Loucy (cell line): ENCODE data around the gene ALDH1A2.

Source experiments
- H2AFZ ChIP-seq: fragments of 200-600 bp; sonication (generic); 2 replicates; pipeline ENCODE4 v1.6.0; 2016; ENCODE audit warnings: antibody characterized with exemption, mild to moderate bottlenecking, low read length, moderate library complexity
- H3F3A ChIP-seq: fragments of 200-600 bp; 2 replicates; pipeline ENCODE4 v1.6.0; 2016; ENCODE audit warnings: antibody characterized with exemption, low read depth, mild to moderate bottlenecking
- H3K27me3 ChIP-seq: fragments of 200-600 bp; sonication (generic); 2 replicates; pipeline ENCODE4 v1.6.1; 2014; ENCODE audit warnings: low read length, mild to moderate bottlenecking; ENCODE audit not compliant: insufficient read depth, poor library complexity, severe bottlenecking
- H3K36me3 ChIP-seq: fragments of 200-600 bp; sonication (generic); 2 replicates; pipeline ENCODE4 v1.6.1; 2016; ENCODE audit warnings: low read length; ENCODE audit not compliant: insufficient read depth
- H3K4me1 ChIP-seq: fragments of 200-600 bp; sonication (generic); 2 replicates; pipeline ENCODE4 v1.5.1; 2014; ENCODE audit warnings: low read length, mild to moderate bottlenecking; ENCODE audit not compliant: insufficient read depth, poor library complexity, severe bottlenecking
- H3K4me2 ChIP-seq: fragments of 200-600 bp; sonication (generic); 2 replicates; pipeline ENCODE4 v1.6.0; 2014; ENCODE audit warnings: antibody characterized with exemption, low read length, low read depth, mild to moderate bottlenecking; ENCODE audit not compliant: poor library complexity, severe bottlenecking
- H3K4me3 ChIP-seq: fragments of 200-600 bp; sonication (generic); 2 replicates; pipeline ENCODE4 v1.5.1; 2014; ENCODE audit warnings: low read length, mild to moderate bottlenecking, mixed read lengths; ENCODE audit not compliant: poor library complexity, severe bottlenecking
- H3K79me2 ChIP-seq: fragments of 200-600 bp; sonication (generic); 2 replicates; pipeline ENCODE4 v1.6.1; 2014; ENCODE audit warnings: low read length; ENCODE audit not compliant: insufficient read depth
- H3K9ac ChIP-seq: fragments of 200-600 bp; sonication (generic); 2 replicates; pipeline ENCODE4 v1.6.0; 2014; ENCODE audit warnings: mild to moderate bottlenecking, low read depth, low read length, moderate library complexity; ENCODE audit not compliant: poor library complexity, severe bottlenecking
- H3K9me2 ChIP-seq: fragments of 200-600 bp; sonication (generic); replicated peaks from 2 replicates; pipeline ENCODE4 v1.6.1; 2016; ENCODE audit warnings: low read depth, low read length, mixed read lengths
- H3K9me3 ChIP-seq: fragments of 200-600 bp; sonication (generic); 2 replicates; pipeline ENCODE4 v1.6.1; 2014; ENCODE audit warnings: mild to moderate bottlenecking, antibody characterized with exemption, low read length, low read depth; ENCODE audit not compliant: insufficient read depth
- H4K20me1 ChIP-seq: fragments of 200-600 bp; sonication (generic); 2 replicates; pipeline ENCODE4 v1.6.0; 2014; ENCODE audit warnings: antibody characterized with exemption, low read length, mild to moderate bottlenecking; ENCODE audit not compliant: insufficient read depth, poor library complexity, severe bottlenecking
- CTCF ChIP-seq: fragments of 200-600 bp; sonication (generic); conservative IDR thresholded peaks from 2 replicates; pipeline ENCODE4 v1.5.1; 2014; ENCODE audit warnings: mild to moderate bottlenecking, antibody characterized with exemption, low read length
- EZH2phosphoT487 ChIP-seq: fragments of 200-600 bp; IDR thresholded peaks from 2 replicates; pipeline ENCODE4 v1.6.1; 2018; ENCODE audit warnings: antibody characterized with exemption, mild to moderate bottlenecking, moderate library complexity, borderline replicate concordance

Gene ALDH1A2

GRCh38 chr15:57947781-57948180, 117.7 kb downstream of the ALDH1A2 start:
- peaks cover 3% of the 10 kb centered on the region for H3K27me3 ChIP-seq
- no peak overlapping the region for H2AFZ ChIP-seq
- no peak for TF ChIP-seq EZH2phosphoT487
- TF ChIP-seq CTCF = no peak
- H3K36me3 ChIP-seq = no peaks in the 10 kb centered on the region
- H3K9me2 ChIP-seq = no peaks in the 10 kb centered on the region
- no peaks in the 10 kb centered on the region for H3F3A ChIP-seq
- no peak overlapping the region for H3K4me2 ChIP-seq
- H3K4me3 ChIP-seq = no peak overlapping the region
- H3K79me2 ChIP-seq = no peaks in the 10 kb centered on the region
- H3K9me3 ChIP-seq = no peaks in the 10 kb centered on the region
- H4K20me1 ChIP-seq = no peaks in the 10 kb centered on the region
- no peaks in the 10 kb centered on the region for H3K4me1 ChIP-seq
- no peak overlapping the region for H3K9ac ChIP-seq

GRCh38 chr15:57947282-57947681, 118.2 kb downstream of the ALDH1A2 start:
- Histone ChIP-seq H3K4me1 (no peaks in the 10 kb centered on the region), H3K9ac (no peak overlapping the region), H3K9me2 (no peaks in the 10 kb centered on the region), H3K9me3 (no peaks in the 10 kb centered on the region), H3K4me2 (no peak overlapping the region), H2AFZ (no peak overlapping the region), H3K27me3 (peaks cover 3% of the 10 kb centered on the region), H3K79me2 (no peaks in the 10 kb centered on the region), H3K36me3 (no peaks in the 10 kb centered on the region), H3K4me3 (no peak overlapping the region), H3F3A (no peaks in the 10 kb centered on the region), H4K20me1 (no peaks in the 10 kb centered on the region)
- TF ChIP-seq CTCF (no peak), EZH2phosphoT487 (no peak)

GRCh38 chr15:57946491-57947048, 118.9 kb downstream of the ALDH1A2 start:
- H3K9me2 ChIP-seq = no peaks in the 10 kb centered on the region
- no peak overlapping the region for H2AFZ ChIP-seq
- no peaks in the 10 kb centered on the region for H3K36me3 ChIP-seq
- no peak overlapping the region for H3K4me2 ChIP-seq
- no peak overlapping the region for H3K4me3 ChIP-seq
- H3K4me1 ChIP-seq = no peaks in the 10 kb centered on the region
- H3F3A ChIP-seq = no peaks in the 10 kb centered on the region
- H3K9ac ChIP-seq = no peak overlapping the region
- H4K20me1 ChIP-seq = no peaks in the 10 kb centered on the region
- peaks cover 3% of the 10 kb centered on the region for H3K27me3 ChIP-seq
- no peaks in the 10 kb centered on the region for H3K79me2 ChIP-seq
- no peaks in the 10 kb centered on the region for H3K9me3 ChIP-seq
- TF ChIP-seq CTCF = no peak
- TF ChIP-seq EZH2phosphoT487 = no peak
